Stomach (tissue), 9 donors: ENCODE data around the gene FLOT2. TPM values are rescaled to one million over a fixed set of nuclear protein-coding genes. Genes with fewer than 3 reads are reported as not detected.
A peak's percentile ranks its signal among the peaks of the same experiment; 100 is the strongest.

Experiments used
- DNase-seq, 2 donors: peaks; one replicate each; pipeline versions ENCODE4 v3.0.0 to v3.0.0-alpha.2; 2013 to 2019
- H3K27ac ChIP-seq, 5 donors: fragments of 200-600 bp in 4 of 5; sonication (generic) in 4 of 5; one replicate each; pipeline ENCODE4 v1.5.1; 2013 to 2019; ENCODE audit warnings: mild to moderate bottlenecking in 1 of 5, moderate library complexity in 1 of 5
- H3K27me3 ChIP-seq, 3 donors: fragments of 200-600 bp; sonication (generic); one replicate each; pipeline ENCODE4 v1.5.1; 2017 to 2019; ENCODE audit warnings: mixed run types in 1 of 3
- H3K36me3 ChIP-seq, 4 donors: fragments of 200-600 bp; sonication (generic); 1 replicate in 3 of 4; 2 replicates in 1 of 4; pipeline ENCODE4 v1.5.1; 2016 to 2019
- H3K4me1 ChIP-seq, 4 donors: fragments of 200-600 bp; sonication (generic); one replicate each; pipeline ENCODE4 v1.5.1; 2016 to 2019
- H3K4me3 ChIP-seq, 4 donors: fragments of 200-600 bp; sonication (generic) in 3 of 4; one replicate each; pipeline ENCODE4 v1.5.1; 2016 to 2019; ENCODE audit warnings: mild to moderate bottlenecking in 1 of 4
- H3K9me3 ChIP-seq, 4 donors: fragments of 200-600 bp; sonication (generic); one replicate each; pipeline ENCODE4 v1.5.1; 2016 to 2019
- CTCF ChIP-seq, 7 experiments: fragments of 450-650 bp in 4 of 7; fragments of 200-600 bp in 3 of 7; sonication (generic) in 3 of 7; IDR thresholded peaks; one replicate each; pipeline ENCODE4 v1.5.1; 2016 to 2019; ENCODE audit warnings: antibody characterized with exemption in 7 of 7, control low read depth in 2 of 7, mild to moderate bottlenecking in 1 of 7
- EP300 ChIP-seq: sonication (generic); formaldehyde crosslinking; IDR thresholded peaks from one replicate; pipeline ENCODE4 v1.6.1; 2017; ENCODE audit warnings: antibody characterized with exemption
- POLR2A ChIP-seq, 4 donors: fragments of 450-650 bp; IDR thresholded peaks; one replicate each; pipeline ENCODE4 v1.6.1; 2016; ENCODE audit warnings: antibody characterized with exemption in 4 of 4, control low read depth in 2 of 4, mild to moderate bottlenecking in 1 of 4, moderate library complexity in 1 of 4
- POLR2AphosphoS5 ChIP-seq, 3 donors: sonication (generic); formaldehyde crosslinking; IDR thresholded peaks; one replicate each; pipeline ENCODE4 v1.6.1; 2016; ENCODE audit warnings: antibody characterized with exemption in 3 of 3
- WGBS, 5 donors: extraction: QIAGEN DNeasy Blood & Tissue Kit in 3 of 5; methylation state at CpG; one replicate each; pipeline versions ENCODE4 v1.1.5 to v1.1.7; 2013 to 2018; 5-methylcytosine and 5-hydroxymethylcytosine counted together
- intact Hi-C: fragments of 100-400 bp; cut with DNase I; formaldehyde crosslinking; loops from one replicate; pipeline ENCODE4 v1.15.1; 2023; ENCODE audit warnings: low total_unique reads
- polyA plus RNA-seq, 3 donors: library from polyadenylated mRNA; stranded (reverse); fragments of 200-250 nt; gene quantifications; one replicate each; pipeline ENCODE4 v1.2.3, GENCODE V29; 2013
- total RNA-seq, 5 donors: library from RNA; depleted of rRNA; stranded (reverse); fragments of >200 nt; gene quantifications; one replicate each; pipeline versions ENCODE4 v1.1.0 to v1.2.3, GENCODE V29; 2014 to 2016
- donor health status: healthy with polysubstance abuse.
- donor health status: Bipolar disorder and iron deficiency.
- donor health status: healthy.

FLOT2 gene
- total and polyA plus RNA-seq, 8 donors, result 19.5 to 80.5 (median 40.8) TPM

GRCh38 chr17:28902819-28903545, 5.4 kb upstream of the FLOT2 start, which contains the start of gene DHRS13:
Gene DHRS13, minus strand, starts transcription at chr17:28903079. Its CDS starts 135 bp downstream, at chr17:28902944.
- WGBS, 5 donors, result 0 to 1% (median 1%) methylated on average over 5 to 55 of the region's 55 CpGs
- H3K27me3 ChIP-seq, result no peaks in the 10 kb centered on the region
- TF ChIP-seq POLR2AphosphoS5 (IDR thresholded peaks at IDR 0.05) (peak; percentile 49 to 75 (median 56)), CTCF (IDR thresholded peaks at IDR 0.05) (peak in 5 of 7 experiments; percentile 69 to 97 (median 80)), POLR2A (IDR thresholded peaks at IDR 0.05) (no peak), EP300 (no peak)
- peak; percentile 96 to 98 for DNase-seq
- intact Hi-C loops, result no loop called here
- H3K4me3 ChIP-seq, result peak within 1 kb of the TSS; percentile 65 to 94 (median 75)
- peaks cover 15 to 62% (median 46%) of the 10 kb centered on the region in 4 donors for H3K4me1 ChIP-seq
- peaks cover 21 to 26% (median 25%) of the 10 kb centered on the region in 4 donors for H3K36me3 ChIP-seq
- H3K9me3 ChIP-seq, result no peaks in the 10 kb centered on the region
- peak within 1 kb of the TSS; percentile 84 to 91 (median 89) for H3K27ac ChIP-seq

GRCh38 chr17:28901866-28902818, 4.6 kb upstream of the FLOT2 start:
- Histone ChIP-seq H3K27ac (peak overlapping the region; percentile 84 to 91 (median 89)), H3K36me3 (peaks cover 15 to 18% (median 17%) of the 10 kb centered on the region in 4 donors), H3K9me3 (no peaks in the 10 kb centered on the region), H3K27me3 (no peaks in the 10 kb centered on the region), H3K4me1 (peaks cover 16 to 57% (median 42%) of the 10 kb centered on the region in 4 donors), H3K4me3 (peak overlapping the region; percentile 65 to 94 (median 75))
- DNase-seq, result peak; percentile 46 to 78
- intact Hi-C loops, result no loop called here
- WGBS, 5 donors, result 3 to 7% (median 4%) methylated on average over 31 to 62 of the region's 62 CpGs
- no peak for TF ChIP-seq POLR2AphosphoS5 (IDR thresholded peaks at IDR 0.05)
- no peak for TF ChIP-seq EP300
- no peak for TF ChIP-seq CTCF (IDR thresholded peaks at IDR 0.05)
- no peak for TF ChIP-seq POLR2A (IDR thresholded peaks at IDR 0.05)

GRCh38 chr17:28900986-28901726, 3.6 kb upstream of the FLOT2 start:
- DNase-seq, result no peak
- H3K27ac ChIP-seq, result peak overlapping the region in 2 of 5 donors; percentile 90 to 91
- H3K4me3 ChIP-seq, result peak overlapping the region in 2 of 4 donors; percentile 65 to 94
- peaks cover 22 to 55% (median 45%) of the 10 kb centered on the region in 4 donors for H3K4me1 ChIP-seq
- intact Hi-C loops, result no loop called here
- TF ChIP-seq POLR2A (IDR thresholded peaks at IDR 0.05) (no peak), EP300 (no peak), POLR2AphosphoS5 (IDR thresholded peaks at IDR 0.05) (no peak), CTCF (IDR thresholded peaks at IDR 0.05) (no peak)
- no peaks in the 10 kb centered on the region for H3K9me3 ChIP-seq
- H3K36me3 ChIP-seq, result peaks cover 7 to 8% (median 7%) of the 10 kb centered on the region in 4 donors
- WGBS, 5 donors, result 91 to 93% (median 93%) methylated on average over 20 to 24 of the region's 24 CpGs
- H3K27me3 ChIP-seq, result no peaks in the 10 kb centered on the region
